ENCODE data around the gene USP16.

DNA sequence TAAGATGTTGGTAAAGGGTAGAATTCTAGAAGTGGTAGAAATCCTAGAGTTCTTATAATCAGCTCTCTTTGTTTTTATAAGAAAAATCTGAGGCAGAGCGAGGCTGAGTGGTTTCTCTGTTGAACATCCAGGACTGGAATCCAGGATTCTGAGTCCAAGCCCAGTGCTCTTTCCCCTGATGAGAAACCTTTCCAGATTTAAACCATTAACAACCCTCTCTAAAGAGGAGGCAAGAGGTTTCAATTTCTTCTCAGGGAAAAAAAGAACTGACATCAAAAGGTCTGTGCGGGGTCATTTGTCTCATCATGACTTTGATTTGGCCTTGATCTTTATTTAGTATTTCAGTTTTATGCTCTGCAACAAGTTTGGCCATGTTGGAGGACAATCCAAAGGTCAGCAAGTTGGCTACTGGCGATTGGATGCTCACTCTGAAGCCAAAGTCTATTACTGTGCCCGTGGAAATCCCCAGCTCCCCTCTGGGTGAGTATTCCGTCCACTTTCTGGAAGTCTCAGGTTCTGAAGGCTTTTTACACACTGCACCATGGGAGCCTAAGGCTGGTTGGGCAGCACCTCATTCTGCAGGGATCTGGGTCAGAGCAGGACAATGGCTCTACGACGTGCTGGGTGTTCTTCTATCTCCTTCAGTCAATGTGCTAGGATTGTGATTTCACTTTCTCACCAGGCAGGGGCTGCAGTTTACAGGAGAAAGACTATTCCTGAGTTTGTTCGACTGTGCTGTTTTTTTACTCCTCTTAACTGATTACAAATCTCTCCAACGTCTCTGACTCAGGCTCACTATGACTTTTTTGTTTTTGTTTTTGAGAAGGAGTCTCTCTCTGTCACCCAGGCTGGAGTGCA lies 67.9 kb downstream of the USP16 start:
- TF ChIP-seq EZH2 (IDR thresholded peaks at IDR 0.05; ENCODE audit: low read depth) = no peak
- TF ChIP-seq, protein P1, sequence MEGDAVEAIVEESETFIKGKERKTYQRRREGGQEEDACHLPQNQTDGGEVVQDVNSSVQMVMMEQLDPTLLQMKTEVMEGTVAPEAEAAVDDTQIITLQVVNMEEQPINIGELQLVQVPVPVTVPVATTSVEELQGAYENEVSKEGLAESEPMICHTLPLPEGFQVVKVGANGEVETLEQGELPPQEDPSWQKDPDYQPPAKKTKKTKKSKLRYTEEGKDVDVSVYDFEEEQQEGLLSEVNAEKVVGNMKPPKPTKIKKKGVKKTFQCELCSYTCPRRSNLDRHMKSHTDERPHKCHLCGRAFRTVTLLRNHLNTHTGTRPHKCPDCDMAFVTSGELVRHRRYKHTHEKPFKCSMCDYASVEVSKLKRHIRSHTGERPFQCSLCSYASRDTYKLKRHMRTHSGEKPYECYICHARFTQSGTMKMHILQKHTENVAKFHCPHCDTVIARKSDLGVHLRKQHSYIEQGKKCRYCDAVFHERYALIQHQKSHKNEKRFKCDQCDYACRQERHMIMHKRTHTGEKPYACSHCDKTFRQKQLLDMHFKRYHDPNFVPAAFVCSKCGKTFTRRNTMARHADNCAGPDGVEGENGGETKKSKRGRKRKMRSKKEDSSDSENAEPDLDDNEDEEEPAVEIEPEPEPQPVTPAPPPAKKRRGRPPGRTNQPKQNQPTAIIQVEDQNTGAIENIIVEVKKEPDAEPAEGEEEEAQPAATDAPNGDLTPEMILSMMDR (conservative IDR thresholded peaks at IDR 0.05) = no peak

Measured in PC-9 (cell line).